BLaER1 treated with 17β-estradiol and CSF1 and Interleukin-3, amounts not matched to agents 10 nM and 100 nM (cell line): ENCODE data around the gene PLXNC1.

Experiments
- H3K27ac ChIP-seq, 11 experiments: shearing (Covaris generic); formaldehyde crosslinking; 2 replicates each; pipeline ENCODE4 v1.8.1; 2022
- H3K27me3 ChIP-seq, 11 experiments: shearing (Covaris generic); formaldehyde crosslinking; 2 replicates each; pipeline ENCODE4 v1.8.1; 2022
- H3K36me3 ChIP-seq, 11 experiments: shearing (Covaris generic); formaldehyde crosslinking; 2 replicates each; pipeline ENCODE4 v1.8.1; 2022
- H3K4me1 ChIP-seq, 10 experiments: shearing (Covaris generic); formaldehyde crosslinking; 2 replicates each; pipeline ENCODE4 v1.8.1; 2022
- H3K4me2 ChIP-seq, 11 experiments: shearing (Covaris generic); formaldehyde crosslinking; 2 replicates each; pipeline ENCODE4 v1.8.1; 2022
- H3K4me3 ChIP-seq, 10 experiments: shearing (Covaris generic); formaldehyde crosslinking; 2 replicates each; pipeline ENCODE4 v1.8.1; 2022
- H3K9ac ChIP-seq, 11 experiments: shearing (Covaris generic); formaldehyde crosslinking; 2 replicates each; pipeline ENCODE4 v1.8.1; 2022
- H3K9me3 ChIP-seq, 11 experiments: shearing (Covaris generic); formaldehyde crosslinking; replicated peaks in 1 of 11; 2 replicates each; pipeline ENCODE4 v1.8.1; 2022
- H4K20me1 ChIP-seq, 11 experiments: shearing (Covaris generic); formaldehyde crosslinking; 2 replicates each; pipeline ENCODE4 v1.8.1; 2022
- Cebpa-rat ChIP-seq, 11 experiments: shearing (Covaris generic); IDR thresholded peaks; 2 replicates each; pipeline ENCODE4 v1.8.1; 2022

PLXNC1 gene

DNA sequence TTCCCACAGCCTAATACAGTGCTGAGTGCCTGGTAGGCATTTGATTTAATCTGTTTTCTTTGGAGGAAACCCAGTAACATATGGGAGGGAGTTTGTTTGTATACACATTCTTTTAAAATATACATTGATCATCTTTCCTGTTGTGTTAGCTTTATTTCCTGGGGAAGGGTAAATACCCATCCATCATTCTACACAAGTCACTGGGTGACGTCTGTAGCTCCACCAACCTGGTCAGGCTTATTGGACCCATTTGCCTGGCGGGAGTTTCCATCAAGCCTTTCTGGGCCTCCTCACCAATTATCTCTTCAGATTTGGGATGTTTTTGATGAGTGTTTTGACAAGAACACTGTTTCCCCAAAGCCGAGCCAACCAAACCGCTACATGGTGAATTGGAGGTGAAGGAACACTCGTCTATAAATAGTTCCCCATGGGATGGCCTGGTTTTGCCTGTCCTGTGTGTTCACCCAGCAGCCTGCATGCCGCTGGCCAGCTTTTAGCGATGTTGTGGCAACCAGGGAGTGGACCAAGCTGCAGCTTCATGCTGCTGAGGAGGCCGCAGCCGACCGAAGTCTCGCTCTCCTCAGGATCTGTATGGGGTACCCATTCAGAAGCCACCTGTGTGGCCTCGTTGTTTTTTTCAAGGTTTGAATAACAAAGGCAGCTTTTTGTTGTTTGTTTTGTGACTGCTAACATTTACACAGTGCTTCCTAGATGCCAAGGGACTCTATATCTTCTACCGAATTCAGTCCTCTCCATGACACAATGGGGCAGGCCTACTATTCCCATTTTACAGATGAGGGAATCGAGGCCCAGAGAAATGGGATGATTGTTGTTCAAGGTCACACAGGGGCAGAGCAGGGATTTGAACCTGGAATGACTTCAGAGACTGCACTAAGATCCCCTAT lies 22.6 kb downstream of the PLXNC1 start:
- Histone ChIP-seq H3K27me3 (no peaks in the 10 kb centered on the region), H3K36me3 (peaks cover 0 to 15% (median 0%) of the 10 kb centered on the region in 11 experiments; a peak in 2 of 22 replicates), H3K4me1 (peaks cover 58 to 70% (median 65%) of the 10 kb centered on the region in 10 experiments), H3K4me2 (peak overlapping the region; percentile 86 to 97 (median 88)), H4K20me1 (no peaks in the 10 kb centered on the region), H3K27ac (peak overlapping the region; percentile 66 to 92 (median 88); a peak in 19 of 22 replicates), H3K4me3 (no peak overlapping the region), H3K9ac (no peak overlapping the region), H3K9me3 (no peaks in the 10 kb centered on the region)
- TF ChIP-seq Cebpa-rat (IDR thresholded peaks at IDR 0.05) = no peak

DNA sequence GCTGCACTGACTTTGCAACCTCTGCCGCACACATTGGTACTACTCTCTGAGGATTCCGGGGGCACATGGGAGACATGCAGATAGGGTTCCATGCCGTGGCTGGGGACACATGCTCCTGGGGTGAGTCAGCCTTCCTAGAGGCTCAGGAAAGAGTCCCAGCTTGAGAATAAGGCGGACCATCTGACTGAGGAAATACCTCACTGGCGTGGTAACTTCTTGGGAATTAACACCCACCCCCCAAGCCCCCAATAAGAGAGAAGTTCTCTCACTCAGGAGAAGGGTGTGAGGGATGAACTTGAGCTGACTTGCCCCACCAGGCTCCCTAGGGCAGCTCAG lies 23.2 kb downstream of the PLXNC1 start:
- TF ChIP-seq Cebpa-rat (IDR thresholded peaks at IDR 0.05) = no peak
- H3K27ac ChIP-seq = peak overlapping the region; percentile 66 to 92 (median 88); a peak in 21 of 22 replicates
- no peak overlapping the region for H3K4me3 ChIP-seq
- no peaks in the 10 kb centered on the region for H4K20me1 ChIP-seq
- H3K27me3 ChIP-seq = no peaks in the 10 kb centered on the region
- H3K4me1 ChIP-seq = peaks cover 64 to 76% (median 71%) of the 10 kb centered on the region in 10 experiments
- H3K9ac ChIP-seq = peak overlapping the region in 5 of 11 experiments; percentile 18 to 70 (median 26); a peak in 7 of 22 replicates
- peak overlapping the region; percentile 86 to 97 (median 88) for H3K4me2 ChIP-seq
- peaks cover 0 to 15% (median 0%) of the 10 kb centered on the region in 11 experiments; a peak in 2 of 22 replicates for H3K36me3 ChIP-seq
- H3K9me3 ChIP-seq = no peaks in the 10 kb centered on the region

DNA sequence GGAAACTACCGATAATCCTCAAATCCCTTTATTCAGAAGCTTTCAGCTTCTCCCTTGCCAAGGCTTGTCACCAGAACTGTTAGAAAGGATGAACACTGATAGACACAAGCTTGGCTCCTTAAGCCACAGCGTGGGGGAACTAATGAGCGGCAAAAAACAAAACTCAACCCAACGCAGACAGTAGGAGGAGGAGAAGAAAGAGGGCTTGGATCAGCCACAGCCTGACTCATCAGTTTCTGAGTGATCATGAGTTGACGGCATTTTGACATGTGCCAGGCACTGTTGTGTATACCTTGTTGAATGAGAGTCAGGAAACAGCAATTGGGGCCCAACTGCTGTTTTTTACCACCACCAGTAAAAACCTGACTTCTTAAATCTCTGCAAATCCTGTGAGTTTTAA lies 23.7 kb downstream of the PLXNC1 start:
- H4K20me1 ChIP-seq = no peaks in the 10 kb centered on the region
- H3K9me3 ChIP-seq = no peaks in the 10 kb centered on the region
- peak overlapping the region; percentile 86 to 97 (median 88) for H3K4me2 ChIP-seq
- peaks cover 0 to 15% (median 0%) of the 10 kb centered on the region in 11 experiments; a peak in 2 of 22 replicates for H3K36me3 ChIP-seq
- peak overlapping the region in 5 of 11 experiments; percentile 18 to 70 (median 26); a peak in 8 of 22 replicates for H3K9ac ChIP-seq
- H3K4me3 ChIP-seq = no peak overlapping the region
- no peaks in the 10 kb centered on the region for H3K27me3 ChIP-seq
- peaks cover 65 to 78% (median 72%) of the 10 kb centered on the region in 10 experiments for H3K4me1 ChIP-seq
- TF ChIP-seq Cebpa-rat (IDR thresholded peaks at IDR 0.05) = no peak
- peak overlapping the region; percentile 66 to 92 (median 88); a peak in 21 of 22 replicates for H3K27ac ChIP-seq

DNA sequence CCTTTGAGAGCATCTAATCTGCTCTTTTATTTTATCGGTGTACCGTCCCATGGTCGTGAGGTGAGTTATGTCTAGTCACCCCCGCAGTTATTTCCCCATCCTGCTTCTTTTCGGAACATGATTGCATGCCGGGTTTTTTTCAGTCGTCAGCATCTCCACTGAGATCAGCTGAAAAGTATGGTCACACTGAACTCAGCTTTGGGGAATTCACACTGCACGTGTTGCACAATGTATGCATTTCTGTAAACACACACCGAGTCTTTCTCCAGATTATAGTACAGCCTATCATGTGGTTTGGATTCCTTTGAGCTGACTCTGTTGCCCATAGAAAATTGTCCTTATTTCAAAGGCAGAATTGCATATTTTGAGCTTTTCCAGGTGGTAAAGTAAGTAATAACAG lies 24.6 kb downstream of the PLXNC1 start:
- peak overlapping the region; percentile 80 to 92 (median 88) for H3K27ac ChIP-seq
- peaks cover 65 to 80% (median 72%) of the 10 kb centered on the region in 10 experiments for H3K4me1 ChIP-seq
- peak; percentile 58 to 93 (median 86); a peak in 21 of 22 replicates for TF ChIP-seq Cebpa-rat (IDR thresholded peaks at IDR 0.05)

DNA sequence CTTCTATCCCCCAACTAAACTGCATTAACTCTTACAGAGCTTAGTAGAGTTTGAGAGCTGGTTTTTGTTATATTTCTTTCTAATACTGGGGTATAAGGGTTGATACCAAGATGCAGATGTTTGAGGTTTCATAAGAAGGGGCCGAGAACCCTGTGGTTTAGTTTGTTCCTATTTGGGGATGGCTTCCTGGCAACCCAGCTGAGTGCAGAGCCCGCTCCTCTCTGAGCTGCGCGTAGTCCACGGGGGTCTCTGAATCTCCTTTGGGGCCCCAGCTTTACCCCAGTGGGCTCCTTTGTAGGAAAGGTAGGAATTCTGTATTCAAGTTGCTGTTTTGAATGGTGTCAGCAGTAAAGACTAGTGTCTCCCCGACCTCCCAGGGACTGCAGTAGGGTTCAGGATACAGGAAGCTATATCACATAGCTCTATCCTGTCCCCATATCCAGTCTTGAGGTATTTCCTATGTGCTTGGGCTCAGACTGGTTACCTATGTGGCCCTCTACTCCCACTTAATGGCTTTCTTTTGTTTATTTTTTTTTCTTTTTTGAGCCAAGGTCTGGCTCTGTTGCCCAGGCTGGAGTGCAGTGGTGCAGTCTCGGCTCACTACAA lies 25.4 kb downstream of the PLXNC1 start:
- TF ChIP-seq Cebpa-rat (IDR thresholded peaks at IDR 0.05) = no peak
- Histone ChIP-seq H3K4me2 (peak overlapping the region; percentile 86 to 97 (median 88)), H3K36me3 (peaks cover 0 to 20% (median 0%) of the 10 kb centered on the region in 11 experiments; a peak in 4 of 22 replicates), H3K27ac (peak overlapping the region; percentile 80 to 92 (median 88)), H4K20me1 (no peaks in the 10 kb centered on the region), H3K9me3 (peaks cover 8 to 16% (median 14%) of the 10 kb centered on the region in 11 experiments), H3K9ac (peak overlapping the region; percentile 62 to 78 (median 70); a peak in 21 of 22 replicates), H3K4me1 (peaks cover 65 to 77% (median 72%) of the 10 kb centered on the region in 10 experiments), H3K27me3 (no peaks in the 10 kb centered on the region), H3K4me3 (peak overlapping the region in 8 of 10 experiments; percentile 14 to 51 (median 42); a peak in 15 of 20 replicates)

More for the DNA sequence above, 24.6 kb downstream of the PLXNC1 start:
- Histone ChIP-seq H4K20me1 (no peaks in the 10 kb centered on the region), H3K9me3 (peaks cover 2 to 8% (median 6%) of the 10 kb centered on the region in 11 experiments), H3K27me3 (no peaks in the 10 kb centered on the region), H3K4me3 (peak overlapping the region in 5 of 10 experiments; percentile 14 to 51 (median 46); a peak in 4 of 20 replicates), H3K4me2 (peak overlapping the region; percentile 86 to 97 (median 88)), H3K36me3 (peaks cover 0 to 15% (median 0%) of the 10 kb centered on the region in 11 experiments; a peak in 3 of 22 replicates), H3K9ac (peak overlapping the region; percentile 62 to 78 (median 70); a peak in 20 of 22 replicates)

DNA sequence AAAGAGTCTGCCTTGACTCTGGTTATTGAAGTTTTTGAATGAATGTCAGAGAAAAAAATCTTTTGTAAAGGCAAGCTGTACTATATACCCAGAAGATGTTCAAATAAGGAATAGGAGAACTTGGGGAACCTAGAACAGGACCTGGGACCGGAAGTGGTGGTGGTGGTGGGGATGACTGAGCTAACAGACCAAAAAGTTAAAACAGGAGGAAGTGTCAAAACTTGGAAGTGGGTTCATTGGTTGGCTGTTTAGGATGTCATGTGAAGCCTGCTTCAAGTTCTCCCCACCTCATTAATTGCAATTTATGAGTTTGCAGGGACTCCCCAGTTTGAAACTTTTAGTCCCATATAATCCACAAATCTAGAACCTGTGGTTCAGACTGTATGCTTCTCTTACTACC lies 26.2 kb downstream of the PLXNC1 start:
- Histone ChIP-seq H3K4me1 (peaks cover 65 to 82% (median 74%) of the 10 kb centered on the region in 10 experiments), H3K36me3 (peaks cover 0 to 15% (median 0%) of the 10 kb centered on the region in 11 experiments; a peak in 4 of 22 replicates), H4K20me1 (no peaks in the 10 kb centered on the region), H3K27me3 (no peaks in the 10 kb centered on the region), H3K9ac (peak overlapping the region in 10 of 11 experiments; percentile 66 to 78 (median 70); a peak in 19 of 22 replicates), H3K4me3 (peak overlapping the region in 6 of 10 experiments; percentile 32 to 51 (median 42); a peak in 8 of 20 replicates), H3K27ac (peak overlapping the region; percentile 80 to 92 (median 88); a peak in 21 of 22 replicates), H3K4me2 (peak overlapping the region; percentile 86 to 97 (median 88)), H3K9me3 (peaks cover 8 to 24% (median 18%) of the 10 kb centered on the region in 11 experiments)
- no peak for TF ChIP-seq Cebpa-rat (IDR thresholded peaks at IDR 0.05)

DNA sequence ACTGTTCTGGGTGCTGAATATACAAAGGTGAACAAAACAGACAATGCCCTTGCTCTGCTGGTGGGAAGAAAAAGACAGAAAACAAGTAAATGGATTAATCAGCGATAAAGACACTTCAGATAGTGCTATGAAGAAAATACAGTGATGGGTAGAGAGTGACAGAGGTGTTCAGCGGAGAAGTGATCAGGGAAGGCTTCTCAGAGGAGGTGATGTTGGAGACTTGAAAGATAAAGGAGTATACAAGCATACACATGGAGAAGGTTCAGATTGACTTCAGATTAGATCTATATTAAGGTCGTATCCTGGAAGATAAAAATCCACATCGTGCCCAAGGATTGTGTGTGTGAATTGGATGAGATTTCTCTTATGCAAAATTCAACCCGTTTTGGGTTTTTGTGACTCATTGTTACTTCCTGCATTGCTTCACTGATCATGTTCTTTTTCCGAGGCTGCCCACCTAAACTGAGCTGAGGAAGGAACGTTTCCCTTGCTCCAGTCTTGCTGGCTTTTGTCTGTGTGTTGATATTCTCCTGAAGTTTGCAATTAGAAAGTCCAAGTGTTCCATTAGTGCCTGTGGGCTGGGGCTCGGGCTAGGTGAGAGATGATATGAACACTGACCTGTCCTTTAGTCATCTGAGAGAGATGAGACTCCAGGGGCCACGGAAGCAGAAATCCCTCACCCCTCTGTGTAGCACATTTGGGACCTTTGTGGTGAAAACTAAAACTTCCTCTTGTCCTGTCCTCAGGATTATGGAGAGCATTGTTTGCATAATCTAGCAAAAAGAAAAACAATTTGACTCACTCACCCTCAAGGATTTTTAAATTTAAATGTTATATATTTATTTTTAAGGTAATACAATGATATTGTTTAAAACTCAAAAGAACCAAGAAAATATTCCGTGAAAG lies 27.6 kb downstream of the PLXNC1 start:
- H3K27me3 ChIP-seq = no peaks in the 10 kb centered on the region
- peak overlapping the region in 10 of 11 experiments; percentile 14 to 76 (median 64); a peak in 18 of 22 replicates for H3K9ac ChIP-seq
- H3K4me3 ChIP-seq = peak overlapping the region in 6 of 10 experiments; percentile 26 to 50 (median 40); a peak in 10 of 20 replicates
- TF ChIP-seq Cebpa-rat (IDR thresholded peaks at IDR 0.05) = peak in 9 of 11 experiments; percentile 51 to 77 (median 65); a peak in 15 of 22 replicates
- H3K4me2 ChIP-seq = peak overlapping the region; percentile 86 to 97 (median 88)
- H4K20me1 ChIP-seq = peaks cover 0 to 2% (median 0%) of the 10 kb centered on the region in 11 experiments; a peak in 1 of 22 replicates
- H3K36me3 ChIP-seq = peaks cover 0 to 8% (median 0%) of the 10 kb centered on the region in 11 experiments; a peak in 4 of 22 replicates
- peaks cover 64 to 85% (median 76%) of the 10 kb centered on the region in 10 experiments for H3K4me1 ChIP-seq
- H3K9me3 ChIP-seq = peaks cover 8 to 28% (median 18%) of the 10 kb centered on the region in 11 experiments
- peak overlapping the region in 10 of 11 experiments; percentile 32 to 92 (median 88); a peak in 19 of 22 replicates for H3K27ac ChIP-seq
